Measurements from ENCODE around the gene ASCL3.

The ASCL3 gene

DNA sequence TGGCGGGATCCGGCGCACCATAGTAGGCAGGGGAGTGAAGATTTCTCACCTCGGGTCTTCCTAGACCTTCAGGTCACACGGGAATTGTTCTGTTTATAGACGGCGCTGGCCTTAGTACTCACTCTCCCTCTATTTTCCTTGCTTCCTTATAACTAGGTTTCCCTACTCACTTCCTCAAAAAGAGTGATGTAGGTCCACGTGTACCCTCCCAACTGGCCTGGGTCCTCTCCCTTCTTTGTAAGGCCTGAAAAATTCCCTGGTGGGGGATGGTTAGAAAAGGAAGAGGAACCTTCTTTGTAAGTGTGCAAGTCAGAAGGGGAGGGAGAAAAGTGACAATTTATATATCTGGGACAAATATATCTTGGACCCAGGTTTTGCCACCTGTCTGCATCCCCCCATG is 24.4 kb upstream of the ASCL3 start:
- Histone ChIP-seq H3K4me3 (ENCODE audit: low read depth in 1 of 2, low read length in 1 of 2) (no peak overlapping the region), H3K27me3 (no peaks in the 10 kb centered on the region), H3K36me3 (no peaks in the 10 kb centered on the region), H3K4me1 (ENCODE audit: control insufficient read depth in 1 of 2, insufficient read depth in 1 of 2, low read depth in 1 of 2, low read length in 1 of 2) (peaks cover 21 to 22% of the 10 kb centered on the region in 2 experiments), H3K9me3 (no peaks in the 10 kb centered on the region), H3K27ac (no peak overlapping the region)
- TF ChIP-seq, protein P1, sequence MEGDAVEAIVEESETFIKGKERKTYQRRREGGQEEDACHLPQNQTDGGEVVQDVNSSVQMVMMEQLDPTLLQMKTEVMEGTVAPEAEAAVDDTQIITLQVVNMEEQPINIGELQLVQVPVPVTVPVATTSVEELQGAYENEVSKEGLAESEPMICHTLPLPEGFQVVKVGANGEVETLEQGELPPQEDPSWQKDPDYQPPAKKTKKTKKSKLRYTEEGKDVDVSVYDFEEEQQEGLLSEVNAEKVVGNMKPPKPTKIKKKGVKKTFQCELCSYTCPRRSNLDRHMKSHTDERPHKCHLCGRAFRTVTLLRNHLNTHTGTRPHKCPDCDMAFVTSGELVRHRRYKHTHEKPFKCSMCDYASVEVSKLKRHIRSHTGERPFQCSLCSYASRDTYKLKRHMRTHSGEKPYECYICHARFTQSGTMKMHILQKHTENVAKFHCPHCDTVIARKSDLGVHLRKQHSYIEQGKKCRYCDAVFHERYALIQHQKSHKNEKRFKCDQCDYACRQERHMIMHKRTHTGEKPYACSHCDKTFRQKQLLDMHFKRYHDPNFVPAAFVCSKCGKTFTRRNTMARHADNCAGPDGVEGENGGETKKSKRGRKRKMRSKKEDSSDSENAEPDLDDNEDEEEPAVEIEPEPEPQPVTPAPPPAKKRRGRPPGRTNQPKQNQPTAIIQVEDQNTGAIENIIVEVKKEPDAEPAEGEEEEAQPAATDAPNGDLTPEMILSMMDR (IDR thresholded peaks at IDR 0.05) = no peak

DNA sequence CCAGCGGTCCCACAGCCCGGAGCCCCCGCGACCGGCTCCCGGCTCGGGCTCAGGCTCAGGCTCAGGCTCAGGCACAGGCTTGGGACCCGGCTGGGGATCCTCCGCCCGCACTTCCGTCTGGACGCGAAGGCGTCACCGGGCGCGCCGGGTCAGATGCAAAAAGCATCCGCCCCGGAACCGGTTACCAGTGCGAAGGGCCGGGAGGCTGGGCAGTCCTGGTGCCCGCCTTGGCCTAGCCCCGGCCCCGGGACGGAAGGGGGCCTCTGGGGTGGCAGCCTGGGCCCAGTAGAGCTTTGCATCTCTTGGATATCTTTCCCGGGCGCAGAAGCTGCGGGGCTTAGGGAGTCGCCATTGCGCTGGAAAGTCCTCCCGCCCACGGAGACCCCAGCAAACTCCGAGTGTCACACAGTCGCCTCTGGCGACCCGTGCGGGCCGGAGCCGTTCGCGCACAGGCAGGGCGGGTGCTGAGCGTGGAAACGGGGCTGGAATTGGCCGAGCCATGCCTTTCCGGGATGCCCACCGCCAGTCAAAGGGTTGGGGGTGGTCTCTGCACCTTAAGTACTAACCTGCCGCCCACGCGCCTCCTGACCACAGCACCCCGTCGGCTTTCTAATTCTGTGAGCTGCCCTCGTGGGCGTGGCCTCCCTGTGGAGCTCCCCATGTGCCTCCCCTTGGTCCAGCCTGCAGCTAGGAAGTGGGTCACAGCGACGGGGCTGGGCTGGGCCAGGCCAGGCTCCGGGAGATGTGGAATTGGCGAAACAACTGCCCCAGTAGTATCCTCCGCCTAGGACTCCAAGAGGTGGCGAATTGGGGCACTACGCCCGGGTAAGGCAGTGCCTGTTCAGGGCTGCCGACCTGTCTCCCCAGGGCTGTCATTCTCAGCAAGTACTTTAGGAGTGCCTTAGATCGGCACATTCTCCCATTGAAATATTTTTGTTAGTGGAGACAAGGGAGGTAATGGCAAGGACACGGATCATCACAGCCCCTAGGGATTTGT is 21.8 kb upstream of the ASCL3 start, which contains the start of gene TMEM9B:
TMEM9B (minus strand) TSS at position 119 of the 997 bp plus-strand sequence. CDS start 129 bp downstream, outside the sequence.
- Histone ChIP-seq H3K36me3 (no peaks in the 10 kb centered on the region), H3K4me1 (ENCODE audit: control insufficient read depth in 1 of 2, insufficient read depth in 1 of 2, low read depth in 1 of 2, low read length in 1 of 2) (peaks cover 21 to 22% of the 10 kb centered on the region in 2 experiments), H3K27ac (peak within 1 kb of the TSS; percentile 91), H3K9me3 (no peaks in the 10 kb centered on the region), H3K4me3 (ENCODE audit: low read depth in 1 of 2, low read length in 1 of 2) (peak within 1 kb of the TSS; percentile 74 to 75), H3K27me3 (no peaks in the 10 kb centered on the region)
- TF ChIP-seq, protein P1 (IDR thresholded peaks at IDR 0.05) = no peak

DNA sequence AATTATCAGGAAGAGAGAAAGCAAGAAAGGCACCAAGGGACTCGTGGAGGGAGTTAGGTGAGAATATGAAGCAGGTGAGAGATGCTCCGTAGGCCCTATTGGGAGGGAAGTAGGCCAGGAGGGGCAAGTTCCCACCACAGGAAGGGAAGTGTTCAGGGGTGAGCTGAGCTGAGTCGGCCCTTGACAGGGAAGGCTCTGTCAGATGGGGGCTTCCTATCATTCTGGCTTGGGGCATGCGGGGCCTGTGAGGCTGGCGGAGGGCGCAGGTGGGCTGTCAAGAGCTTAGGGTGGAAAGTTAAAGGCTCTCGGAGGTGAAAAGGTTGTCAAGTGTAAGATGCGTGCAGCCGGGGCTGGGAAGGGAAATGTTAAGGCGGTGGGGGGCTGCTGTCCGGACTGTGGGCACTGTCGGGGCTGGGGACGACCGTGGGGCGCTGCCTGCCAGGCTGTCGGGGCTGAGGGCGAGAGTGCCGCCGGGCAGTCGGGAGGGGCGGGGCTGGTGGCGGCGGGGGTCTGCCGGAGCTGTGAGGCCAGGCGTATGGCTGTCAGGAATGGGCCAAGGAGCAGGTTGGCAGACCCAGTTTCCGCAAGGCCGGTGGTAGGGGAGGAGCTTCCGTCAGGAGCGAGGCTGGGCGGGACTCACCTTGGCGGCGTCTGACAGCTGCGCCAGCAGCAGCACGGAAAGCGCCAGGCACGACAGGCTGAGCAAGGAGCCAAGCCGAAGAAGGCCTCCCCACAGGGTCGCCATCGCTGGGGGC is 20.9 kb upstream of the ASCL3 start:
- peak overlapping the region; percentile 91 for H3K27ac ChIP-seq
- no peaks in the 10 kb centered on the region for H3K9me3 ChIP-seq
- no peaks in the 10 kb centered on the region for H3K36me3 ChIP-seq
- peaks cover 21 to 22% of the 10 kb centered on the region in 2 experiments for H3K4me1 ChIP-seq (ENCODE audit: control insufficient read depth in 1 of 2, insufficient read depth in 1 of 2, low read depth in 1 of 2, low read length in 1 of 2)
- H3K4me3 ChIP-seq (ENCODE audit: low read depth in 1 of 2, low read length in 1 of 2) = peak overlapping the region; percentile 74 to 75
- H3K27me3 ChIP-seq = no peaks in the 10 kb centered on the region
- TF ChIP-seq, protein P1 (IDR thresholded peaks at IDR 0.05) = peak; percentile 22

DNA sequence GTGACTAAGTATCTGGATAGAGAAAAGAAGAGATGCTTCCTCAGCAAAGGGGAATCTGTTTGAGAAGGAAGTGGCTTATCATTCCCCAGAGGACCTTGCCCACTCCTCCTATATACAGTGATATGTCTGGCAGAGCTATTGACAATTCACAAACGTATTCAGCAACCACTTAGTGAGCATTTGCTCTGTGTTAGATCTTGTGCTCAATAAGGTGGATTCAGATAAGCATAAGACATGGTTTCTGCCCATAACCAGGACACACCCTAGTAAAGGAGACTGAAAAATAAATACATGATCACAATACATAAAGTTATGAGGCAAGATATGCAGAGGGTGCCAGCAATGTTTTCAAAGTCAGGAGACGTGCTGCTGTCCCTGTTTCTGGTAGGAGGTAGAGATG is 20.0 kb upstream of the ASCL3 start:
- no peak overlapping the region for H3K4me3 ChIP-seq (ENCODE audit: low read depth in 1 of 2, low read length in 1 of 2)
- peak overlapping the region; percentile 91 for H3K27ac ChIP-seq
- H3K9me3 ChIP-seq = no peaks in the 10 kb centered on the region
- H3K4me1 ChIP-seq (ENCODE audit: control insufficient read depth in 1 of 2, insufficient read depth in 1 of 2, low read depth in 1 of 2, low read length in 1 of 2) = peaks cover 21 to 22% of the 10 kb centered on the region in 2 experiments
- no peaks in the 10 kb centered on the region for H3K27me3 ChIP-seq
- TF ChIP-seq, protein P1 (IDR thresholded peaks at IDR 0.05) = no peak
- no peaks in the 10 kb centered on the region for H3K36me3 ChIP-seq

DNA sequence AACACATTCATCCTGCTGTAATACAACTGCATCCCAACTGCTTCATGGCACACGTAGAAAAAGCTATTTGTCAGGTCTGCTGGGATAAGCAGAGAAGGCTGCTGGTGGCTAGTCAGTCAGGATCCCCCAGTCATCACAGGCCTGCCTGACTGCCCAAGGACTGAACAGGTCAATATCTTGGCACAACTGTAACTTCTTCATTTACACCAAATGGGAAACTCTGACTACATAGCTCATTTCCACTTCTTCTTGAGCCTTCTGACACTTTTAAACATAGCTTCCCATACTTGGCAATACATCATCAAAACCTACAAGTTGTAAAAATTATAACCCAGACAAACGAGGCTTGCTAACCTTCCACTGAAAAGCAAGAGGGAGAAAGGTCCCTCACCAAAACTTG is 18.6 kb upstream of the ASCL3 start:
- no peaks in the 10 kb centered on the region for H3K9me3 ChIP-seq
- TF ChIP-seq, protein P1 (IDR thresholded peaks at IDR 0.05) = no peak
- no peak overlapping the region for H3K4me3 ChIP-seq (ENCODE audit: low read depth in 1 of 2, low read length in 1 of 2)
- peaks cover 3% of the 10 kb centered on the region for H3K36me3 ChIP-seq
- H3K4me1 ChIP-seq (ENCODE audit: control insufficient read depth in 1 of 2, insufficient read depth in 1 of 2, low read depth in 1 of 2, low read length in 1 of 2) = peaks cover 21 to 22% of the 10 kb centered on the region in 2 experiments
- H3K27ac ChIP-seq = no peak overlapping the region
- no peaks in the 10 kb centered on the region for H3K27me3 ChIP-seq
